KMS-11 (cell line): ENCODE results near the gene CHTF18.

Experiments
- H2AFZ ChIP-seq: fragments of 200-600 bp; sonication (generic); 2 replicates; pipeline ENCODE4 v1.6.1; 2016; ENCODE audit warnings: antibody characterized with exemption, mixed run types, low read depth
- H3K27ac ChIP-seq: fragments of 200-600 bp; sonication (generic); 2 replicates; pipeline ENCODE4 v1.6.1; 2016; ENCODE audit warnings: mild to moderate bottlenecking, mixed run types
- H3K27me3 ChIP-seq: fragments of 200-600 bp; sonication (generic); 2 replicates; pipeline ENCODE4 v1.6.1; 2017; ENCODE audit warnings: mild to moderate bottlenecking, low read depth, mixed run types, moderate library complexity; ENCODE audit not compliant: insufficient read depth
- H3K36me3 ChIP-seq: fragments of 200-600 bp; sonication (generic); 2 replicates; pipeline ENCODE4 v1.6.1; 2017; ENCODE audit warnings: mild to moderate bottlenecking, mixed run types; ENCODE audit not compliant: insufficient read depth
- H3K4me1 ChIP-seq: fragments of 200-600 bp; sonication (generic); 2 replicates; pipeline ENCODE4 v1.6.1; 2016; ENCODE audit warnings: mild to moderate bottlenecking, low read depth, mixed run types; ENCODE audit not compliant: poor library complexity, severe bottlenecking
- H3K4me2 ChIP-seq: fragments of 200-600 bp; sonication (generic); 2 replicates; pipeline ENCODE4 v1.7.0; 2016; ENCODE audit warnings: mild to moderate bottlenecking, mixed run types
- H3K4me3 ChIP-seq: fragments of 200-600 bp; sonication (generic); IDR thresholded peaks from 2 replicates; pipeline ENCODE4 v1.6.1; 2017; ENCODE audit warnings: low read depth, low read length, mixed read lengths; ENCODE audit not compliant: insufficient read depth
- H3K79me2 ChIP-seq: fragments of 200-600 bp; sonication (generic); 2 replicates; pipeline ENCODE4 v1.6.1; 2016; ENCODE audit warnings: low read depth, mixed run types; ENCODE audit not compliant: insufficient read depth
- H3K9ac ChIP-seq: fragments of 200-600 bp; sonication (generic); 2 replicates; pipeline ENCODE4 v1.6.1; 2016; ENCODE audit warnings: mild to moderate bottlenecking, mixed run types
- H4K20me1 ChIP-seq: fragments of 200-600 bp; sonication (generic); 2 replicates; pipeline ENCODE4 v1.6.1; 2016; ENCODE audit warnings: mild to moderate bottlenecking, mixed run types; ENCODE audit not compliant: insufficient read depth
- TF ChIP-seq, protein P1 (sequence below): fragments of 200-600 bp; sonication (generic); conservative IDR thresholded peaks from 2 replicates; pipeline ENCODE4 v1.6.1; 2017; ENCODE audit warnings: low read depth, mild to moderate bottlenecking, antibody characterized with exemption, low read length, moderate library complexity, mixed read lengths

CHTF18 gene

DNA sequence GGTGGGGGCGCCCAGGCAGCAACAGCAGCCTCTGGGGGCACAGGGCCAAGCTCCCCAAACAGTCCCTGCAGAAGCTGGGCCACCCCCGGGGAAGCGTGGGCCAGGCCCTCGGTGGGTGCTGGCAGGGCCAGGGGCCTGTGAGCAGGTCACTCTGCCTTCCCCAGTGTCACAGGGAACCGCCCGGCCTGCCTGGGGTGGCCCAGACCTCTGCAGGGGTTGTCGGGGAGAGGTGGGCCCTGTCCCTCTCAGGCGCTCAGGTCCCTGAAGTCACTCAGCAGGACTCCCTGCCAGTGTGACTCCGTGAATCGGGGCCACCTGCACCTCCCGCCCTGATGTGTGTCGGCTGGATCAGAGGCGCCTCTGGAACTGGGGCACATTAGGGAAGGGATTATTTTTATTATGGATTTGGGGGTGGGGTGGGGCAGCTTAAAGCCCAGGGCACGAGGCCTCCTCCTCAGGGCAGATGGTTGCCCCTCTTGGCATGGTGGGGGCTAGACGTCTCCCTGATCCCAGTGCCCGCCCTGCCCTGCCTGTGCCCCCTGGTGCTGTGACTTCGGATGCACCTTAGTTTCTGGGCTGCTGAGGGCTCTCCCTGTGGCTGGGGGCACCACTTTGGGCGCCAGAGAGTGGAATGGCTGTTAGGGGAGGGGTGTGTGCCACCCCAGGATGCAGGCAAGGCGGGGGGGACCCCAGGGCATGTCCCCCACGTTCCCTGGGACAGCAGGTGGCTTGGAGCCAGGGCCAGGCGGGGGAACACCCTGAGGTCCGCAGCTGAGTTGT lies 13.4 kb downstream of the CHTF18 start:
- Histone ChIP-seq H3K27ac (no peak overlapping the region), H4K20me1 (no peaks in the 10 kb centered on the region), H3K9ac (no peak overlapping the region), H3K36me3 (no peaks in the 10 kb centered on the region), H3K79me2 (no peaks in the 10 kb centered on the region), H3K4me3 (no peak overlapping the region), H2AFZ (no peak overlapping the region), H3K4me1 (no peaks in the 10 kb centered on the region), H3K4me2 (no peak overlapping the region), H3K27me3 (peaks cover 67% of the 10 kb centered on the region)
- TF ChIP-seq, protein P1, sequence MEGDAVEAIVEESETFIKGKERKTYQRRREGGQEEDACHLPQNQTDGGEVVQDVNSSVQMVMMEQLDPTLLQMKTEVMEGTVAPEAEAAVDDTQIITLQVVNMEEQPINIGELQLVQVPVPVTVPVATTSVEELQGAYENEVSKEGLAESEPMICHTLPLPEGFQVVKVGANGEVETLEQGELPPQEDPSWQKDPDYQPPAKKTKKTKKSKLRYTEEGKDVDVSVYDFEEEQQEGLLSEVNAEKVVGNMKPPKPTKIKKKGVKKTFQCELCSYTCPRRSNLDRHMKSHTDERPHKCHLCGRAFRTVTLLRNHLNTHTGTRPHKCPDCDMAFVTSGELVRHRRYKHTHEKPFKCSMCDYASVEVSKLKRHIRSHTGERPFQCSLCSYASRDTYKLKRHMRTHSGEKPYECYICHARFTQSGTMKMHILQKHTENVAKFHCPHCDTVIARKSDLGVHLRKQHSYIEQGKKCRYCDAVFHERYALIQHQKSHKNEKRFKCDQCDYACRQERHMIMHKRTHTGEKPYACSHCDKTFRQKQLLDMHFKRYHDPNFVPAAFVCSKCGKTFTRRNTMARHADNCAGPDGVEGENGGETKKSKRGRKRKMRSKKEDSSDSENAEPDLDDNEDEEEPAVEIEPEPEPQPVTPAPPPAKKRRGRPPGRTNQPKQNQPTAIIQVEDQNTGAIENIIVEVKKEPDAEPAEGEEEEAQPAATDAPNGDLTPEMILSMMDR: no peak

DNA sequence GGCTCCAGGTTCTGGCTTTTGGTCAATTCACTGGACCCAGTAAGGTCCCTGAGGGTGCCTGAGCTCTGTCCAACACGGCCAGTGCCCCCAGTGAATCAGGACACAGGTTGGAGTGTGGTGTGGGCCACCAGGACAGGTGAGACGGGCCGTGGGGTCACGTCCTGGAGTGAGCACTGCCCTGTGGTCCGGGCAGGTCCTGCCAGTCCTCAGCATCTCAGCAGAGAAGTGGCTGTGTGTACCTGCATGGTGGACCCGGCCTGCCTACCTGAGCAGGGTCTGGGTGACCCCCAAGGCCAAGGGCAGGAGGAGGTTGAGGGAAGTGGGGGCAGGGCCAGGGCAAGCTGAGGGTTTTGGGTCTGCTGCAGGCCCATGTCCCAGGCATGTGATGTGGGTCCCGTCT lies 14.0 kb downstream of the CHTF18 start:
- no peaks in the 10 kb centered on the region for H4K20me1 ChIP-seq
- no peak overlapping the region for H3K27ac ChIP-seq
- no peak overlapping the region for H3K4me3 ChIP-seq
- H3K79me2 ChIP-seq: no peaks in the 10 kb centered on the region
- H3K36me3 ChIP-seq: no peaks in the 10 kb centered on the region
- H3K27me3 ChIP-seq: peaks cover 67% of the 10 kb centered on the region
- TF ChIP-seq, protein P1: no peak
- H2AFZ ChIP-seq: no peak overlapping the region
- no peak overlapping the region for H3K9ac ChIP-seq
- no peaks in the 10 kb centered on the region for H3K4me1 ChIP-seq
- H3K4me2 ChIP-seq: no peak overlapping the region

DNA sequence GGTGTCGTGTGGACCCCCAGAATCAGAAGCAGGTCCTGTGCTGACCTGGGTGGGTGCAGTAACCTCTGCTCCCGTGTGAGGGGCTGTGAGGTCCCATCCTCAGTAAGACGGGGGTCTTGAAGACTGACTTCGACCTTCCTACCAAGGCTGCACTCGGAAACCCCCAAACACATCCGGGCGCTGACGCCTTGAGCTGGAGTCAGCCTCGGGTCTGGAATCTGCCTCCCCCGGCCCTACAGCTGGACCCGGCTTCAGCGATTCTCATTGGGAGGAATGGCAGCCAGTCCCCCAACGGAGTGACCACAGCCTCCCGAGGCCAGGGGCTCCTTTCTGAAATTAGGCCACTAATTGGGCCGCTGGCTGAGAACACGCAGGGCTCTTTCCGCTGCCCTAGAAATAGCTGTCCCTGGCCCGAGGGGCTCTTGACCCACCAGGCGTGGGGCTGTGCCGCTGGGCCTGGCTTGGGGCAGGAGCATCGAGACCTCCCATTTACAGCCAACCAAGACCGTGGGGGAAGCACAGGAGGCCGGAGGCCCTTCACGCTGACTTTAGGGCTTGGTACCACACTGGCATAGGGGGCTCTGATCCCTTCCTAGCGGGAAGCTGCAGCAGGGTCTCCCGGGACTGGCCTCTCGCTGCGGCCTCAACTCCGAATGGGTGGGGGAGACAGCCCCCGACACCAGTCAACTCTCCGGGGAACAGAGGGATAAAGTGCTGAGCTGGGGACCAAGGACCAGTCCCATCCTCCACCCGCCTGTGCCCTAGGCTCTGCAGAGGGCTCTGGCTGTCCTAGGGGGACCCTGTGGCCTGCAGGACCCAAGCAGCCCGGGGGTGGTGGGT lies 14.7 kb downstream of the CHTF18 start:
- Histone ChIP-seq H3K9ac (no peak overlapping the region), H3K4me3 (no peak overlapping the region), H3K27me3 (peaks cover 64% of the 10 kb centered on the region), H2AFZ (no peak overlapping the region), H3K79me2 (no peaks in the 10 kb centered on the region), H3K27ac (no peak overlapping the region), H3K36me3 (no peaks in the 10 kb centered on the region), H3K4me2 (no peak overlapping the region), H3K4me1 (no peaks in the 10 kb centered on the region), H4K20me1 (no peaks in the 10 kb centered on the region)
- TF ChIP-seq, protein P1: no peak

DNA sequence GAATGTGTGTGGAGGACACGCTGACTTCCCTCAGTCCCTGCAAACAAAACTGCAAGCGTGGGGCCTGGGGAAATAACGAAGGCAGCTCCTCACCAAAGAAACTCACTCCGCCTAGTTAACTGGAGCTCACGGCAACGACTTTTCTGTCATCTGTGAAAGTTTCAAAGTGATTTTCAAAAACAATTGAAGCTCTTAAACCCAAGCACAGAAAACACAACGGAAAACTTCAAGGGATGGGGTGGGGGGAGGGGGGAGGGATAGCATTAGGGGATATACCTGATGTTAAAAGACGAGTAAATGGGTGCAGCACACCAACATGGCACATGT lies 15.3 kb downstream of the CHTF18 start:
- no peaks in the 10 kb centered on the region for H3K79me2 ChIP-seq
- peaks cover 64% of the 10 kb centered on the region for H3K27me3 ChIP-seq
- TF ChIP-seq, protein P1: no peak
- H3K4me1 ChIP-seq: no peaks in the 10 kb centered on the region
- H3K4me3 ChIP-seq: no peak overlapping the region
- no peaks in the 10 kb centered on the region for H3K36me3 ChIP-seq
- no peak overlapping the region for H3K4me2 ChIP-seq
- no peaks in the 10 kb centered on the region for H4K20me1 ChIP-seq
- H3K9ac ChIP-seq: no peak overlapping the region
- no peak overlapping the region for H2AFZ ChIP-seq
- H3K27ac ChIP-seq: no peak overlapping the region
